HG03045 (cell line): Measurements from ENCODE around the gene IRF7.

ENCODE experiments used
- ATAC-seq: cut with Tn5 transposase; IDR thresholded peaks from one replicate; pipeline ENCODE4 v1.9.1; 2021; ENCODE audit warnings: mild to moderate bottlenecking, moderate library complexity; ENCODE audit not compliant: unreplicated experiment

Gene IRF7

DNA sequence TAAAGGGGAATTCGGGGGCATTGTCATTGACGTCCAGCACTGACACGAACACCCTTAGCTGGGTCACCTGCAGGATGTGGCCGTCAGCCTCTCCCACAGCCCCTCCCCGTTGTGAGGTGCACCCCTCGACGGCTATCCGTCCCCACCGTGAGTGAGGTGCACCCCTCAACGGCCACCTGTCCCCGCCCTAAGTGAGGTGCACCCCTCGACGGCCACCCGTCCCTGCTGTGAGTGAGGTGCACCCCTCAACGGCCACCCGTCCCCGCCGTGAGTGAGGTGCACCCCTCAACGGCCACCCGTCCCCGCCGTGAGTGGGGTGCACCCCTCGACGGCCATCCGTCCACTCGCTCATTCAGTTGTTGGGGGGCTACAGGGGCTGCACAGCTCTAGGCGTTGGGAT is 6.1 kb upstream of the IRF7 start:
- ATAC-seq = no peak

- ATAC-seq = no peak
Observed at GRCh38 chr11:620935-621814, 5.4 kb upstream of the IRF7 start.

- no peak for ATAC-seq
Observed at GRCh38 chr11:620201-620600, 4.5 kb upstream of the IRF7 start.

GRCh38 chr11:619628-620050 is 3.9 kb upstream of the IRF7 start:
- no peak for ATAC-seq

- ATAC-seq = no peak
Observed at GRCh38 chr11:618856-619627, 3.3 kb upstream of the IRF7 start.

DNA sequence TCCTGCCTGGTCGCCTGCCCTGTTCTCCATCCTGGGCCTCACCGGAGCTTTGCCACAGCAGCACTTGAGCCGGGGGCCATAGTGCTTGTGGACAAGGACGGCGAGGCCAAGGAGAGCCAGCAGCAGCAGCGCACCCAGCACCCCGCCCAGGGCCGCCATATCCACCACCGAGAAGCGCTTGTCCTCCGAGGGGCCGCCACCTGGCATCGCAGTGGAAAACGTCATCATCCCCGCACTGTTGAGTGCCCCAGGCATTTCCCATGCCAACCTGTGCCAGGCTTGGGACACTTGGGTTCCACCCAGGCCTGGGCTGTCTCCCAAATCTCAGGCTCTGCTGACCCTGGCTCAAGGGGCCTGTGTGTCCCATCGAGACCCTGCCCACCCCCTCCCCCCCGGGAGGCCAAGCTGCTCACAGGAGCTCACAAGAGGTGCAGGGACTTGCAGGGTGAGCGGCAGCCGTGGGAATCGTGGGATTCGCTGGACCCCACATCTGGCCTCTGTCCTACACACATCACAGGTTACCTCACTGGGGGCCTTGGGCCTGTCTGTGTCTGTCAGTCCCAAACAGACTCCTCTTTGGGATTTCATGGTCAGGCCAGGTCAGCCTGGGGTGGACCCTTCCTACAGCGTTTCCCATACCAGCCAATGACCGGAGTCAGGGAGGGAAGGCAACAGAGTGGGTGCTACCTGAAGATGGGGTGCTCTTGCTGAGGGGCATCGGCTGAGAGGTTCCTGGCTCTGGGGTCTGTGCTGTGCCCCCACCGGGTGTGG is 2.3 kb upstream of the IRF7 start:
- no peak for ATAC-seq

DNA sequence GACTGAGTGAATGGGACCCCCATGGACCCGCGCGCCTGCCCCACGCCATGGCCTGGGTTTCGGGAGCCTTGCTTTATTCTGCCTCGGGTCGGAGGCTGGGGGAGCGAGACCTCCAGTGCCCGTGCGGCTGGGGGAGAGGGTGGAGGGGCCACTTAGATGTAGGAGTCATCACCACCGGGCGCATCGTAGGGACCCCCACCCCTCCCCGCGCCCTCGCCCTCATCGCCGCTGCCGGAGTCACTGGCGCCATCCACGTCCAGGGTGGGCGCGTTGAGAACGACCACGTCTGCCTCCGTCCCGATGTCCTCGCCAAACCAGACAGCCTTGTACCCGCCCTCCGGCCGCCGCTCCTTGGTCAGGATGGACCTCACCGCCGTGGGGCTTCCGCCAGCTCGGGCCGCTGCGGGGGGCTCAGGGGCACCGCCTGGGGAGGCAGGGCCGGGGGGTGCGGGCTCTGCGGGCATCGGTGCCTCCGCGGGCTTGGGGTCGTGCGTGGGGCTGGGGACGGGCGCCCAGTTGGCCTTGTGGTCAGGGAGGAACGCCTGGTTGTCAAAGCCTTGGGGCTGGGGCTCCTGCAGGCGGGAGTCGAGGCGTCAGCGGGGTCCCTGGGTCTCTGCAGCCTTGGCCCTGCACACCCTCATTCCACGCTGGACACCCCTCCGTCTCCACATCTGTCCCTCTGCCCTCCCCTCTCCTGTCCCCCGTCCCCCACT is 1.6 kb upstream of the IRF7 start:
- ATAC-seq = no peak

- no peak for ATAC-seq
Observed at GRCh38 chr11:616320-617198, 809 bp upstream of the IRF7 start.

GRCh38 chr11:614623-615503 is 887 bp downstream of the IRF7 start:
- ATAC-seq = peak; percentile 0

- ATAC-seq = no peak
Observed at GRCh38 chr11:614021-614622, 1.6 kb downstream of the IRF7 start.

DNA sequence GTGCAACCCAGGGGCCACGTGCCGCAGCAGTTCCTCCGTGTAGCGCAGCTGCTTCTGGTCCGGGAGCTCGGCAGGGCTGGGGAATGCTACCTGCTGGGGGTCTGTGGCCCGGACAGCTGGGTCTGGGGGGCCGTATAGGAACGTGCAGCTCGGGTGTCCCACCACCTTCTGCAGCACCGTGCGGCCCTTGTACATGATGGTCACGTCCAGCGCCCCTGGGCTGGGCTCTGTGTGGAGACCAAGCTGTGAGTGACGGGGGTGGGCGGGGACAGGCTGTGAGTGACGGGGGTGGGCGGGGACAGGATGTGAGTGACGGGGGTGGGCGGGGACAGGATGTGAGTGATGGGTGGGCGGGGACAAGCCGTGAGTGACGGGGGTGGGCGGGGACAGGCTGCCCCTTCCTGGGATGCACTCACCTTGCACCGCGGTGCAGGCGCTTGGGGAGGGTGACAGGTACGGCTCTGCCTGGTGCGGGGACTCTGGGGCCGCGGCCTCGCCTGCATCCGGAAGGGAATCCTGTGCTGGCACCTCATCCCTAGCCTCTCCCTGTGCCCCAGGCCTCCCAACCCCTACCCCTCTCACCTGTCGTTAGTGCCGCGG is 2.3 kb downstream of the IRF7 start:
- ATAC-seq = no peak

GRCh38 chr11:612961-613300 is 2.8 kb downstream of the IRF7 start:
- ATAC-seq = no peak

DNA sequence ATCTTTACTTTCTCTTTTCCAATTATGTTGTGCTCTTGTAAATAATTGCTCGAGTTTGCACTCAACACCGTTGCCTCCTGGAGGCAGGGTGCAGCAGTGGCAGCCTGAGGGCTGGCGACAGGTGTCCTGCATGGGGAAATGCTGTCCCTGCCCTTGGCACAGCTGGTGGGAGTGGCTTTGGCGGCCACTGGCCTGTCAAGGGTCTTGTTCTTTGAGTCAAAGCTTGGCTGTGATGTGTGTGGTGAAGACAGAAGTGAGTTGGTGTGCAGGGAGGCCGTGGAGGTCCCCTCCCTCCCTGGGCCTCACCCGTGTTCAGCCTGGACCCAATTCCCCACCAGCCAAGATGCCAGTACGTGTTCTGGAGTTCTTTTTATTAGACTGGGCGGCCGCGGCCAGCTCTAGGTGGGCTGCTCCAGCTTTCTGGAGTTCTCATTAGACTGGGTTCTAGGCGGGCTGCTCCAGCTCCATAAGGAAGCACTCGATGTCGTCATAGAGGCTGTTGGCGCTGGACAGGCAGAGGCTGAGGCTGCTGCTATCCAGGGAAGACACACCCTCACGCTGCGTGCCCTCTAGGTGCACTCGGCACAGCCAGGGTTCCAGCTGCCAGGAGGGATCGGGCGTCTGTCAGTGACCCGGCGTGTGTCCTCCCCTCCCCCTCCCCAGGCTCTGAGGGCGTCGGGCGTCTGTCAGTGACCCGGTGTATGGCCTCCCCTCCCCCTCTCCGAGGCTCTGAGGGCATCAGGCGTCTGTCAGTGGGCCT is 3.4 kb downstream of the IRF7 start:
- ATAC-seq = no peak

GRCh38 chr11:611001-611996 is 4.5 kb downstream of the IRF7 start:
- ATAC-seq = no peak

- ATAC-seq = no peak
Observed at GRCh38 chr11:610146-610801, 5.5 kb downstream of the IRF7 start.
